ENCODE measurements around the gene EML4.

DNA sequence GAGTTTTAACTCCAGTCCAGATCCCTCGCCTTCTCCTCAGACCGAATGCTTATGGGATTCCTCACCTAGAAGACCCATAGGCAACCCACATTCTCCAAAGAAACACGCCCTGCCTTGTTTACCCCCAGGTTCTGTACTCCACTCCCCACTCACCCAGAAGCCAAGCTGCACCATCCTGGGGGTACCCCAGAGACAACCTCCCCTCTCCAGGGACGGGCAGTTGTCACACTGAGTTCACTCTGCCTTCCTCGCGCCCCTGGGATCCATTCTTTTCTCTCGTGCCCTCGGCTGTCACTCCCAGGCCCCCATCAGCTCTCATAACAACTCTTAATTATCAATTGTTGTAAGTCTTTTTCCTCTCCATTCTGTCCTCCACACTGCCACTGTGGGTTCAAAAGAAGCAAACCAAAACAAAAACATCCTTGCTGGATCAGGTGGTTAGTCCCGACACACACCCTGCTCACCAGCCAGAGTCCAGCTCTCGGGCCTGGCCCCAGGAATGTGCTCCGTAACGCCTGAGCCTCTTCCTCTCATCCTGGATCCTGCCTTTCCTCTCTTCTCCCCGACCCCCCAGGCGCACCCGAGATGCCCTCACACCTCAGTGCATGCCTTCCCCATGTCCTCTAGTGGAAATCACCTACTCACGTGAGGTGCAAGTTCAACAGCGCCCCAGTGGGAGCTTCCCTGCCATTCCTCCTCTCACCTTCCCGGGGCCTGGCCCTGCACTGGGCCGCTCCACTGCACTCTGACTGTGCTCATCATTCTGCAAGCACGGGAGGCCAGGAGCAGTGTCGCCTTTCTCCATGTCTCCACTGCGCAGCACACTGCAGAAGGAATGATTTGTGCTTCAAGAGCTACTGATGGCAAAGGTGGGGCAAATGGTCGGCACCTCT, 171.1 kb downstream of the EML4 start:
- TF ChIP-seq, protein P1, sequence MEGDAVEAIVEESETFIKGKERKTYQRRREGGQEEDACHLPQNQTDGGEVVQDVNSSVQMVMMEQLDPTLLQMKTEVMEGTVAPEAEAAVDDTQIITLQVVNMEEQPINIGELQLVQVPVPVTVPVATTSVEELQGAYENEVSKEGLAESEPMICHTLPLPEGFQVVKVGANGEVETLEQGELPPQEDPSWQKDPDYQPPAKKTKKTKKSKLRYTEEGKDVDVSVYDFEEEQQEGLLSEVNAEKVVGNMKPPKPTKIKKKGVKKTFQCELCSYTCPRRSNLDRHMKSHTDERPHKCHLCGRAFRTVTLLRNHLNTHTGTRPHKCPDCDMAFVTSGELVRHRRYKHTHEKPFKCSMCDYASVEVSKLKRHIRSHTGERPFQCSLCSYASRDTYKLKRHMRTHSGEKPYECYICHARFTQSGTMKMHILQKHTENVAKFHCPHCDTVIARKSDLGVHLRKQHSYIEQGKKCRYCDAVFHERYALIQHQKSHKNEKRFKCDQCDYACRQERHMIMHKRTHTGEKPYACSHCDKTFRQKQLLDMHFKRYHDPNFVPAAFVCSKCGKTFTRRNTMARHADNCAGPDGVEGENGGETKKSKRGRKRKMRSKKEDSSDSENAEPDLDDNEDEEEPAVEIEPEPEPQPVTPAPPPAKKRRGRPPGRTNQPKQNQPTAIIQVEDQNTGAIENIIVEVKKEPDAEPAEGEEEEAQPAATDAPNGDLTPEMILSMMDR (conservative IDR thresholded peaks at IDR 0.05; ENCODE audit: low read depth, low read length), result no peak
- no peak for TF ChIP-seq EZH2 (IDR thresholded peaks at IDR 0.05; ENCODE audit: low read length, unreplicated experiment)
